MM.1S (cell line): ENCODE results near the gene RSRC1.

Source experiments
- EZH2 ChIP-seq: fragments of 300-600 bp; sonication (generic); optimal IDR thresholded peaks from 2 replicates; pipeline ENCODE3; 2017; ENCODE audit warnings: low read depth, mild to moderate bottlenecking, antibody characterized with exemption, low read length, mixed read lengths
- EZH2phosphoT487 ChIP-seq: fragments of 300-600 bp; sonication (generic); IDR thresholded peaks from 2 replicates; pipeline ENCODE4 v1.6.1; 2018; ENCODE audit warnings: antibody characterized with exemption, low read length
- TF ChIP-seq, protein P1 (sequence below): fragments of 300-600 bp; sonication (generic); IDR thresholded peaks from 2 replicates; pipeline ENCODE4 v1.5.1; 2016; ENCODE audit warnings: antibody characterized with exemption, low read length, mixed read lengths

DNA sequence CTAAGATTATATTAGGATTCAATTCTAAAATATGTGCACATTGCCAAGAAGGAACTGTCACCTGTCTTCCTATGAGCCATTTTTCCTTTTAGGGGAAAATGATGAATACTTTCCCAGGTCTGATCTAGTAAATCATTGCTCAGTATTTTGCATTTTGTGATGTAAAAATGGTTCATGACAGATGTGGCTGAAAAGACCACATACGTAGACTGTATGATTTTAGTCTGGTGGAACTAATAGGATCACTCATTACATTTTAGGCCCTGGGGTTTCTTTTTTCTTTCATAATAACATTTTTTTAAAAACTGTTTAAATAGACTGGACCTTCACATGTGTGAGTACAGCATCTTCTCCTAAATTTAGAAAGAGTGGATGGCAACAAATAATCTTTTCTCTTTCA lies 259.4 kb downstream of the RSRC1 start:
- TF ChIP-seq, protein P1, sequence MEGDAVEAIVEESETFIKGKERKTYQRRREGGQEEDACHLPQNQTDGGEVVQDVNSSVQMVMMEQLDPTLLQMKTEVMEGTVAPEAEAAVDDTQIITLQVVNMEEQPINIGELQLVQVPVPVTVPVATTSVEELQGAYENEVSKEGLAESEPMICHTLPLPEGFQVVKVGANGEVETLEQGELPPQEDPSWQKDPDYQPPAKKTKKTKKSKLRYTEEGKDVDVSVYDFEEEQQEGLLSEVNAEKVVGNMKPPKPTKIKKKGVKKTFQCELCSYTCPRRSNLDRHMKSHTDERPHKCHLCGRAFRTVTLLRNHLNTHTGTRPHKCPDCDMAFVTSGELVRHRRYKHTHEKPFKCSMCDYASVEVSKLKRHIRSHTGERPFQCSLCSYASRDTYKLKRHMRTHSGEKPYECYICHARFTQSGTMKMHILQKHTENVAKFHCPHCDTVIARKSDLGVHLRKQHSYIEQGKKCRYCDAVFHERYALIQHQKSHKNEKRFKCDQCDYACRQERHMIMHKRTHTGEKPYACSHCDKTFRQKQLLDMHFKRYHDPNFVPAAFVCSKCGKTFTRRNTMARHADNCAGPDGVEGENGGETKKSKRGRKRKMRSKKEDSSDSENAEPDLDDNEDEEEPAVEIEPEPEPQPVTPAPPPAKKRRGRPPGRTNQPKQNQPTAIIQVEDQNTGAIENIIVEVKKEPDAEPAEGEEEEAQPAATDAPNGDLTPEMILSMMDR = no peak
- no peak for TF ChIP-seq EZH2
- no peak for TF ChIP-seq EZH2phosphoT487
